Mucosa of gallbladder (tissue), 1 donor: ENCODE data around the gene RBMS3. TPM values are rescaled to one million over a fixed set of nuclear protein-coding genes. Genes with fewer than 3 reads are reported as not detected.

ENCODE experiments used
- DNase-seq: peaks from one replicate; pipeline ENCODE4 v3.0.0-alpha.2; 2020; ENCODE audit warnings: low spot score
- total RNA-seq: library from RNA; stranded (reverse); gene quantifications from one replicate; pipeline ENCODE4 v1.2.1, GENCODE V29; 2021
- donor health status: DM: no; HTN: no; CAD: no.

Gene RBMS3
- total RNA-seq, 1 donor from 2014 or later, result 49.6 TPM

GRCh38 chr3:29721789-29722188 is 440.9 kb downstream of the RBMS3 start:
- no peak for DNase-seq

- no peak for DNase-seq
These were observed 450.2 kb downstream of the RBMS3 start for GRCh38 chr3:29731050-29731449.

GRCh38 chr3:29741231-29741630 is 460.4 kb downstream of the RBMS3 start:
- DNase-seq, result no peak

GRCh38 chr3:29745232-29745870 is 464.5 kb downstream of the RBMS3 start:
- DNase-seq, result no peak

- no peak for DNase-seq
These were observed 465.4 kb downstream of the RBMS3 start for GRCh38 chr3:29746163-29746760.

- no peak for DNase-seq
These were observed 467.1 kb downstream of the RBMS3 start for GRCh38 chr3:29747991-29748390.

- no peak for DNase-seq
These were observed 470.9 kb downstream of the RBMS3 start for GRCh38 chr3:29751647-29752314.

GRCh38 chr3:29754346-29754745 is 473.5 kb downstream of the RBMS3 start:
- no peak for DNase-seq

- DNase-seq, result no peak
These were observed 474.5 kb downstream of the RBMS3 start for GRCh38 chr3:29755416-29755815.

- DNase-seq, result peak; percentile 13
These were observed 476.3 kb downstream of the RBMS3 start for GRCh38 chr3:29757054-29757777.

- no peak for DNase-seq
These were observed 477.2 kb downstream of the RBMS3 start for GRCh38 chr3:29758108-29758433.

- DNase-seq, result no peak
These were observed 477.8 kb downstream of the RBMS3 start for GRCh38 chr3:29758434-29759322.

- DNase-seq, result no peak
These were observed 478.7 kb downstream of the RBMS3 start for GRCh38 chr3:29759411-29760225.

- no peak for DNase-seq
These were observed 479.4 kb downstream of the RBMS3 start for GRCh38 chr3:29760226-29760685.

GRCh38 chr3:29761517-29761916 is 480.6 kb downstream of the RBMS3 start:
- DNase-seq, result no peak

- DNase-seq, result no peak
These were observed 482.2 kb downstream of the RBMS3 start for GRCh38 chr3:29763115-29763514.

GRCh38 chr3:29764041-29764440 is 483.2 kb downstream of the RBMS3 start:
- no peak for DNase-seq

GRCh38 chr3:29764603-29765254 is 483.9 kb downstream of the RBMS3 start:
- DNase-seq, result peak; percentile 28

GRCh38 chr3:29771602-29772001 is 490.7 kb downstream of the RBMS3 start:
- DNase-seq, result no peak

- DNase-seq, result no peak
These were observed 491.6 kb downstream of the RBMS3 start for GRCh38 chr3:29772436-29772835.
